HK-2 (cell line): Measurements from ENCODE around the gene NBEA.

Experiments
- DNase-seq: peaks from one replicate; pipeline ENCODE4 v3.0.0-alpha.2; 2018; ENCODE audit not compliant: unreplicated experiment

Gene NBEA

DNA sequence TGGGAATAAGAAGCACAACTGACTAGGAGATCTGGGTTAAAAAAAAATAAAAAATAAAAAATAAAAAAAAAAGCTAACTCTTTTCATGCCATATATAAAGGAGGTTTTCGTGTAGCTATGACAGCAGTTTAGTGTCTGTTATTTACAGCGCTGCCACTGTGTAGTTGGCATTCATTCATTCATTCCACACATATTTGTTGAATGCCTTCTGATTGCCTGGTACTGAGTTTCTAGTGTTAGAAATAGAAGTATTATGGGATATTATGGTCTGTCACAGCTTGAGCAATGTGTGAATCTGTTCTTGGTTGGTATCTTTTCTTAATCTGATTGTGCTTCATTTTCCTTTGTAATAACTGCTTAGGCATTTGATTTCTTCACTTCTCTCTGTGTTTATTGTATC is 237.4 kb downstream of the NBEA start:
- DNase-seq, result no peak

DNA sequence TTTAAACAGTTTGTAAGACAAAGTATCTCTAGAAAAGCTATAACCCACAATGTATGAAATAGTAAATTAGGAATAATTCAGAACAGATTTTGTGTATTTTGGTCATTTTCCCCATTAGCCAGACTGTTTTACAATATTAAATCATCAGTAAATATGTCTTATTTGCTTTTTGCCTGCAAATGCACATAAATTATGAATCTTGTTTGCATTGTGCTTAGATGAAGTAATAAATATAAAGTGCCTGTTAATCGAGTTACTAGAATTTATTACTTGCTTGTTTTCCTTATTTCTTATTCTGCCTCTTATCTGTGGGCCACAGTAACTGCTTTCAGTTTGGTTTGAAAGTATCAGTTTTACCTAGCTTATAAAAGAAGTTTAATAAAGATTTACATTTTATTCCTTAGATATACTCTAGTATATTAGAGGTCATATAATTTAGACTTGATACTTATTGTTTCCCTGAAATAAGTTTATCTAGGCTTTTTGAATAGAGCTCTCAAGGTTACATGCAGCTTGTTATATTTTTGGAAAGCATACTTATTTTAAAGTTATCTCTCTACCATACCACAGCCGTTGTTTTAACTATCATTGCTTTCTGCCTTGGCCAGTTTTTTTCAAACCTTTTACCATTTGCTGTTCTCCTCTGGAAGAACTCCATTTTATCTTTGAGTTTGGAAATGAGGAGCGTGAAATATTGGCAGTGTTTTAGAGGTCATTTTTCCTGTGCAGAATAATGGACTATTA is 238.0 kb downstream of the NBEA start:
- no peak for DNase-seq

DNA sequence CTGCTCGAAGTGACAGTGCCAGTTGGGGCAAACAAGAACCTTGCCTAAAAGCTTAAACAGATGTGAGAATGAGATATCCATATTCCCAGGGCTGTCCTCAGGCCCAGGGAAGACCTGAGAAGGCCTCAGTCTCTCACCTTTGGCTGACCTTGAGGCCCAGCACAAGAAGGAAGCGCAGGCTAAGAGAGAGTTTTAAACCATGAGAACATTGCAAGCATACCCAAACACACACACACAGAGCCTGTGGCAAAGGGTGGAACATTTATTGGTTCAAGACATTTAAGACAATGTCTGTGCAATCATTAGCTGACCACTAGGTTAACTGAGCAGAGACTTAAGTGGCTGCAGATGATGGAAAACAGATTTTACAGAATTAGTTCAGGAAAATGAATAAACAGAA is 248.2 kb downstream of the NBEA start:
- no peak for DNase-seq

DNA sequence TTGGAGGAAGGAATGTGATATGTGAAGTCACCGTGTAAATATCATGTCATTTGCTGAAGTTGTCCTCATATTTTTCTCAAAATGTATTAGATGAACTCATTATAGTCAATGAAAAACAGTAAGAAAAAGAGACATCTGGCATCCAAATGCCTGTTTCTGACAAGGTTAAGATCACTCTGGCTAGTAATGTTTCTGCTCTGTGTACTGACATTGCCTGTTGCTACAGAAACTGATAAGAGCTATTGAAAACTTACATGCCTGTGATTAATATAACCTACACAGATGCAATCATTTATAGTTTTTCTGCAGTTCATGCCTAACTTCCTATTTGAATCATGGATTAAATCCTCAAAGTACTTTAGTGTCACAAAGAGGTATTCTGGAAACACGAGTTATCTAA is 249.8 kb downstream of the NBEA start:
- DNase-seq, result no peak

DNA sequence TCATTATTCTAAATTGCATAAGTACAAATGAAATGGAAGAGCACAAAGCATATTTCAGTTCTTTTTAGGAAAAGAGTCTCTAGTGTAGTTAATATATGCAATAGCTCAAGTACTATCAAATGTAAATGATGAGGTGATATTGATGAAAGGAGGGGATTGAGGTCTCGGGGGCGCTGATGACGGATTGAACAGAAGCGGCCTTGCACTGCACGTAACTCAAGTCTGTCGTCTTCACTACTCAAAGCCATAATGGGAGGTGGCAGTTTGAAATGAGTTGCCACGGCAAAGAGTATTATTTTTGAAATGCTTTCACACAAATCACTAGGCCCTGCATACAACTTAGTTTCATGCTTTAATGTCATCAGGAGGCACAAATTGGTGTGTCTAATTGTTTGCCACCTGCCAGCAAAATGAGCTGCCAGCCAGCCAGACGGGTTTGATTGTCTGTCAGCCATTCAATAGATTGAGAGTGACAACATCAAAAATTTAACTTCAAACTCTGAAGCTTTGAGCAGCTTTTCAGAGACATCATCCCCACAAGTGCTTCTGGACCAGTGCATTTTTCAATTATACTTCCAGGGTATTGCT is 256.6 kb downstream of the NBEA start:
- DNase-seq, result no peak

DNA sequence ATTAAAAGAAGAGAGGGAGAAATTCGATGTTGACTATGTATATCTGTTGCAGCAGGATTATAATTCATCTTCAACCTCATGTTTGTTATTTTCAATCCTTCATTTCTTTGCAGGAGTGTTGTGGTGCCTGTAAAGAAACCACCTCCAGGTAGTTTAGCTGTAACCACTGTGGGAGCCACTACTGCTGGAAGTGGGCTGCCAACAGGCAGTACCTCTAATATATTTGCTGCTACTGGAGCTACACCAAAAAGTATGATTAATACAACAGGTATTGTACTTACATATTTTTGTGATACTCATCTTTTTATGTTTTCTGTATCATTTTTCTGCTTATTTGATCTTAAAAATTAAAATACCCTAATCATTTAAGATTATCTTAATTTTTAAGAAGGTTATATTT is 266.5 kb downstream of the NBEA start:
- DNase-seq, result no peak

DNA sequence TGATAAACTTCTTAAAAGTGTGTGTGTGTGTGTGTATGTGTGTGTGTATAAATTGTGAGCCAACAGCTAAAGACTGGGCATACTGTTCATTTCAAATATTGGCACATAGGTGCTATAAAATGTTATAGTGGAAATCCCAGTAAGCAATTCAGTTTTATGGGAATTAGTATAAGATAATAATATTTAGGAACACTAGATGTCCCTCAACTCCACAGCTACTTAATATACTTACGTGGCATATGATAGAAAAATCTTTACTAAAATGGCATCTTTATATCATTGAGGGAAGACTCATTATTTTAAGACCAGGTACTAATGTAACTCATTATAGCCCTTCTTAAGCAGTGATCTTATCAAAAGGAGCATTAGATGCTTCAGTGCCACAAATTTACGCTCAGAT is 268.2 kb downstream of the NBEA start:
- DNase-seq, result no peak

DNA sequence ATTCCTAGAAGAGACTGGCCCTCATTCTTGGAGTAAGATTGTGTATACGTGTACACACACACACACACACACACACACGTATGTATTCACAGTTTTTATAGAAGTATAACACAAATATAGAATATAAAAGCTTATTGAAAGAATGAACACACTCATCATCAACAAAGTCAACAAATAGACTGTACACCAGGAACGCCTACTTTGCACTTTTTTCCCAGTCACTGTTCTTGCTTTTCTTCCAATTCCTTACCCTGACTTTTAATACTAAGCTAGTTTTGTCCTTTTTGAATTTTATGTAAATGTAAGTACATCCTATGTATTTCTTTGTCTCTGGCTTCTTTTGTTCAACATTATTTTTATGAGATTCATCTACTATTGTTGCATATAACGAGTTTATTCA is 269.9 kb downstream of the NBEA start:
- no peak for DNase-seq

DNA sequence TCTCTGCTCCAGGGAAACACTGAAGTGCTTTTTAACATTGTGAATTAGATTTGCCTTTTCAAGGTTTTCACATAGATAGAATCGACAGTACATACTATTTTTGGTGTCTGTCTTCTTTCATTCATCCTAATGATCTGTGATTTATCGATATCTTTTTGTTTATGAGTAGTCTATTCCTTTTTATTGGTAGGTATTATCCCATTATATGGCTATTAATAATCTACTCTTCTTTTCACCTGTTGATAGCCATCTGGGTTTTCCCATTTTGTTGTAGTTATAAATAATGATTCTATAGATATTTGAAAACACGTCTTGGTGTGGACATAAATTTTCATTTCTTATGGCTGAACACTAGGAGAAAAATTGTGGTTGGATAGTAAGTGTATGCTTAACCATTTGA is 271.8 kb downstream of the NBEA start:
- no peak for DNase-seq

DNA sequence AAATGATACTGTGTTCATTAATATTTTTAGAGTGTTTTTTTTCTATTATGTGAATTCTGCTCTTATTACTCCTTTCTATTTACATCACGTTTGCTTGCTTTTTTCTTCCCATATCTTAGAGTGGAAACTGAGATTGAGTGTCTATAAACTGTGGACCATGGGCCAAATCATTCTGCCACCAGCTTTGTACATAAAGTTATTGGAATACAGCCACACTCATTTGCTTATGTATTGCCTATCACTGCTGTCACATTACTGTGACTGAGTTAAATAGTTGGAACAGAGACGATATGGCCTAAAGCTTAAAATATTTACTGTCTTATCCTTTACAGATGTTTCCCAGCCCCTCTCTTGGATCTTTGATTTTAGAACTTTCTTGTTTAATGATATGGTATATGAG is 274.1 kb downstream of the NBEA start:
- no peak for DNase-seq

DNA sequence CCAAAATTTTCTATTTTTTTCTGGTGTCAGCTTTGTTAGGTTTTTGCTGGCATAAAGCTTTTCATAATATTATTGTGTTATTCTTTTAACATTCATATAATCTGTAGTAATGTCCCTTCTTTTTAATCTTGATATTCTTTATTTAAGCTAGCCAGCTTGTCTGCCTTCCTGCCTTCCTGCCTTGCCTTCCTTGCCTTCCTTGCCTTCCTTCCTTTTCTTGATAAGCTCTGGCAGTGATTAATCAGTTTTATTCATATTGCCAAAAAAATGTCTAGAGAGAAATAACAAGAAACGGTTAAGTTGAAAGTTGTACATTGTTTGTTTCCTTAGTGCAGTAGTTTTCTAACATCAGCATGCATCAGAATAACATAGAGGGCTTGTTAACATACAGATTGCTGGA is 277.0 kb downstream of the NBEA start:
- no peak for DNase-seq

DNA sequence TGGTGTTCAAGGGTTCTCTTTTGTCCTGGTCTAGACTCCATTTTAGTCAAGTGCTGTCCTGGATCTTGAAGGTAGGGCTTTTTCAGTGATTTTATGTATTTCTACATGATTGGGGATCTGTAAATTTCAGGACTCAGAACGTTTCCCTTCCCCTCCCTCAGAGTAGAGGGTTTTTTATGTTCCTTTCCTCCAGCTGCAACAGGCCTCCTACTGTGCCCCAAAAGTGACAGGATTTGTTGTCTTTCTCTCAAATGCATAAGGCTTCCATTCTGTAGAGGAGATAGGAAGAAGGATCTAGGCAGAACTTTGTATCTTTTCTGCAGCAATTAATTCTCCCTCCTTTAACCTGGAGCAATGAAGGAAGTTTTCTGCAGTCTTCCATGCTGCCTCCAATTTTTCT is 283.1 kb downstream of the NBEA start:
- no peak for DNase-seq

DNA sequence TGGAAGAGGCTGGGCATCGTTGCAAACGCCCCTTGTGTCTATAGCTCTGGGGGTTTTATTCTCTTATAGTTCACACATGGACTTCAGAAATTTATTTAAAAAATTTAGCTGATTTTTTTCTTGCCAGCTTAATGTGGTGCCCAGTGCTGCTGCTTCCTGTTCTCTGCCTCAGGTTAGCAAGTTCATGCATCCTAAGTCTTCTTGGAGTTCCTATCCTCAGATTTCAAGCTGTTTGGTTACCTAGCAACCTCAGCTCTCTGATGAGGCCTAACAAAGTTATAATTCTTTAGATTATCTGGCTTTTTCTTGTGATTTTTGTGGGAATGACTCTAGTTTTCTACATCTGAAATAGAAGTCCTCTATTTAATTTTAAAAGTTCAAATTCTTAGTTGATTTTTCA is 283.5 kb downstream of the NBEA start:
- DNase-seq, result no peak

DNA sequence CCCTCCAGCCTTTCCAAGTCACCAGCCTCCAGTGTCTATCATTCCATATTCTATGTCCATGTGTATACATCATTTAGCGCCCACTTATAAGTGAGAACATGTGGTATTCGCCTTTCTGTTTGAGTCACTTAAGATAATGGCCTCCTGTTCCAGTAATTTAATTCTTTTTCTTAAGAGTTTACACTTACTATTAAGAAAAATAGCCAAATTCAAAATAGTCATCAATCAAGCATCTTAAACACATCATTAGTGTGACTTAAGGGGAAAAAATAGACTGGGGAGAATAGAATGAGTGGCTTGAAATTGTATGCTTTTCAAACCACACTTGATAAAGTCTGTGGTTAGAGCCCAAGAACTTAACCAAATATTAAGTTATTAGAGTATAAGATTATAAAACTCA is 286.5 kb downstream of the NBEA start:
- no peak for DNase-seq

DNA sequence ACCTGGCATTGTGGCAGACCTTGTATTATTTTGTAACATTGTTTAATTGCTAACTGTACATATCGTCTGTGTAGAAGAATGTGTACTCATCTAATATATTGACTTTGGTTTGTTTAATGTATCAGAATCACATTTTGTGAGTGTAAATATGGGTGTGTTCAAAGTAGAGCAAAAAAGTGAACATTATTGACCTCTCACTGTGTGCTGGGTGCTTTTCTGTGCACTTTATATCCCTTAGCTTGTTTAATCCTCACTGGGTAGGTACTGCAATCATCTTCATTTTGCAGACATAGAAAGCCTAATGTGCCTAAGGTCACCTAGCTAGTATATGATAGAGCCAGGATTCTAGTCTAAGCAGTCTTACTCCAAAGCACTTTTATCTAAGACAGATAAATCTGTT is 289.4 kb downstream of the NBEA start:
- DNase-seq, result no peak

DNA sequence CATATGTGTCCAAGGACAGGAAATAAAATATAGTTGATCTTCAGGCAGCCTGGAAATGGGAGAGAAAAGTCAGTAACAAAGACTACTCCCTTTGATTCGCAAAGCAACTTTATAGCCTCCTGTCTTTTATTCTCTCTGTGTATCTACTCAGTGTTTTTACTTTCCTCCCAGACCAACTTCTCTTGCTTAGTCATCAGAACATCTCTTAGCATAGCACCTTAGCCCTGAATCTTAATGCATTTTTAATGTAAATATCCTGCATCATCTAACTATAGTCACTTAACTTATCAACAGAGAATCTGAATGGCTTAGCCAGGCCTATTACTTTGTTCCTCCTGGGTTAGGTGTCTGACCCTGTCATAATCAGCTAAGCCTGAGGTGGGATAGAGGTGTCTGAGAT is 296.2 kb downstream of the NBEA start:
- no peak for DNase-seq

DNA sequence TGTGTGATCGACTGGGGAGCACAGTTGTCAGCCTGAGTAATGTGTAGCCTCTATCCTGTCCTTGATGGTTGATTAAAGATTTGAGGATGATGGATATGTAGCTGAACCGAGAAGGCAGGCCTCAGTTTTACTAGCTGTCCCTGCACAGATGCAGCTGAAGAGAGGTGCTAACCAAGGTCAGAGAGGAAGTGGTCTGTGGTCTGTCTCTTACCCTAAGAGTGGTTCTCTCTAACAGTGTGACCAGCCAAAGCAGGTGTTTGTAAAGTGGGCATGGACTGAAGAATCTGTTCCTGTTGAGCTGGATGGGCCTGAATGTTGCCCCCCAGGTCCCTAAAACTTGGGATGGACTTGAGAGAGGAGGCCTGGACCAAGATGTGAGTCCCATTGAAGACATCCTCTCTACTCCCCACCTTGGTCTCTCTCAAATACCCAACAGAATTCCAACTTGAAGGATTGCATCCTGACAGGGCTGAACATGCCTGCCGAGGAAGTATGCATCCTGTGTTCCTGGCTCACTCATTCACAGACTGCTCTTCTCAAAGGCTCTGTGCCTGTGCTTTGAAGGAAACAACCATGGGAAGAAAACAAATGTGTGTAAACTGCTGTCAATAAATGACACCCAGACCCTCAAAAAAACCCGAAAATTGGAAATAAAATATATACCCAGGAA is 310.6 kb downstream of the NBEA start:
- DNase-seq, result no peak

DNA sequence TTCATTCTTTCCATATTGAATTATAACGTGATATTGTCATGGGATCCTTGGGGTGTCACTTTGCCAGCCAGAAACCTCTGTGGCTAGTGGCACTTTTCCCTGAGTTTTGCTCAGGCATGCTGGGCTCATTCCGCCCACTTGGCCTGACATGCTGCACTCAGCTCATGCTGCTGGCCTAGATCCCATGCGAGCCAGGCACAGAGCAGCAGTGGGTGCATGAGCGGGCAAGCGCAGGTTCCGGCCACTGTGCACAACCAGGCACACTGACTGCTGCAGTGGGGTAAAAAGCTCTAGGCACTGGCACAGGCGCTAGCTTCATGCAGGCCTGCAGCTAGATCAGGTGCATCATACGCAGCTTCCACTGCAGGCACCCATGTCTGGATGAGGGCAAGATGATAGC is 313.2 kb downstream of the NBEA start:
- DNase-seq, result no peak

DNA sequence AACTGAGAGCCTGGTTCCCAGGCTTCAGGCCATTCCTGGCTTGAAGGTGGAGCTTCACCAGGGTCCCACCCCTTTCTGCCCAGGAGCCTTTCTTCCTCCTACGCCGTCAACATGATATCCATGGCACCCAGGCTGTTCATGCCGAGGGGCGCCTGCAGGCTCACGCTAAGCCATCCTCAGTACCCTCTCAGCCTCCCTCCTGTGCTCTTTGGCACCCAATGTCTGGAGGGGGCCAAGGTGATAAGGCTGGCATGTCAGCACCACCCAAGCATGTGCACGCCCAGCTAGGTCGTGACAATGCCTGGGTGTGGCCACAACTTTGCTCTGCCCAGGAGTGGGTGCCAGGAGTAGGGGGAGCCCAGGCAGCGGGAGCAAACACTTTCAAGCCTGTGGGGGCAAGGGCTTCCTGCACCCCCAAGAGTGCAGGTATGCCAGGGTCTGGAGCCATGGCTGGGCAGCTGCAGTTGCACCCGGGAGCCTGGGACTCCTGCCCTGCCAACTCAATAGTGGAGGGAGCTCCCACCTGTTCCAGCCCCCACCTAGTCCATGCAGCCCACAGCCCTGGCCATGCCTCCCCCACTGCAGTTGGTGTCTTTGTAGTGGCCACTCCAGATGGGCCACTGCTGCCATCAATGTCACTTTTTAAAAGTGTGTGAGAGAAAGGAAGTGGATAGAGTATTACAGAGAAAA is 314.5 kb downstream of the NBEA start:
- no peak for DNase-seq

DNA sequence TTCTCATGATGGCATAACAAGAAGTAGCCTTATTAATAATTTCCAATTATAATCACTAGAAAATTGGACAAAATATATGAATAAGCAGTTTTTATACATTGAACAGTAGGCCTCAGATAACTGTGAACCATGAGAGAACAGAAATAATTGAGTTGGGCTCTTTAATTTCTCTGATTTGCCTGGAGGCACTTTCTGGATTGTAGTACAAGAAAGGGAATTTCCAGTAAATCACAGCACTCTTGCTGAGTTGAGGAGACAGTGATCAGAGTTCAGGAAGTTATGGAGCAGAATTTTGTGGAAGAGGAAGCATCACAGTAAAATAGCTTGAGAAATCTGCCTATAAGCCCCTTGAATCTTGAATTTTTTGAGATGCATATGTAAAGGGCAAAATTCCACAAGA is 318.2 kb downstream of the NBEA start:
- DNase-seq, result no peak

DNA sequence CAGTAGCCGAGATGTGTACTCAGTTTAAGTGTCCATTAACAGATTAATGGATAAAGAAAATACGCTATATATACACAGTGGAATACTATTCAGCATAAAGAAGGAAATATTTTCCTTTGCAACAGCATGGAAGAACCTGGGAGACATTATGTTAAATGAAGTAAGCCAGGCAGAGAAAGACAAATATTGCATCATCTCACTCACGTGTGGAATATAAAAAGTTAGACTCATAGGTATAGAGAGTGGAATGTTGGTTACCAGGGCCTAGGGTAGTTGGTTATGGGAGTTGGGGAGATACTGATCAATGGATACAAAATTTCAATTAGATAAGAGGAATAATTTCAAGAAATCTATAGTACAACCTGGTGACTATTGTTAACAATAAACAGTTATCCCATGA is 324.3 kb downstream of the NBEA start:
- no peak for DNase-seq

DNA sequence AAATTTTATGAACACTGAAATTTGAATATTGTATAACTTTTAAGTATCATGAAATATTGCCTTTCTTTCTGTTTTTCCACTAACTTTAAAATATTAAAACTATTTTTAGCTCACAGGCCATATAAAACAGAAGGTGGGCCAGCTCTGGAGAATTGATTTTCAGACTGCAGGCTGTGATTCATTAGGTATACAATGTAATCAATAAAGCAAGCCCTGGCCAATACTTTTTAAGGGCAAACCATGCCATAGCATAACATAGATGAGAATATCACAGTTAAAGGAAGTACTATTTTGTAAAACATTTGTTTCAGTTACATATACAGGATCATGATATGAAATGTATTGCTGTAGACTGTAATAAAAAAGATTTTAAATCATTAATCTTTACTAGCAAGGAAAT is 336.8 kb downstream of the NBEA start:
- no peak for DNase-seq

DNA sequence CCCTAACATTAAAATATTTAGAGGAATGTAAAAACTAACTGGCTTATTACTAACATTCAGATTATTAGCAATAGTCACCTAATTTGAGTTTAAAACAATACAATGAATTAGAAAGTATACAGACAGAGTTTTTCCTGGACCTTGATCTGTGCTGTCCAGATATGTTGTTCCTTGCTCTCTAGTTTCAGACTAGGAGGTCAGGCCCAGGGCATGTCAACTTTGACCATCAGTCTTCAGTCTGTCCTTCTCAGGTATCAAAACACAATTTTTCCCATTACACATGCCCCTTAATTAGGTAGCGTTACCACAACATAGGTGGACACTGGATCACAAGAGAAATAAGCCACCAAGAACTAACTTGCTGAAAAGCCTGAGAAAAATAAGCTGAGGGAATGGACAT is 337.4 kb downstream of the NBEA start:
- no peak for DNase-seq
